ENCODE results near the gene FGF12.

FGF12 gene

DNA sequence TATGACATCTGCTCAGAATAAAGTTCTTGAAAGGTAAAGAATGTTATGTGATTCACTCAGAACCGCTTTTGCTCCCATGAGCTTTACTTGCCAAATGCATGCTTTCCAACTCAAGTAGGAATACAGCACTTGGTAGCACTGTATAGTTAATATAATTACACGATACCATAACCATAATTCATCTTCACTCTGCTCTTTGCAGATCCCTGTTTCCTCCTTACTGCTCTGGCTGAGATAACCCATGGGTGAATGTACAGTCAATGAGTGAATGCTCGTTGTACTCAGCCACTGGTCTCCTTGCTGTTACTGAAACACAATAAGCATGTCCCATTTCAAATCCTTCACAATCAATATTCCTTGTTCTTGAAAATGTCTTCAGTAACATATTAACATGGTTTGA is 550.0 kb downstream of the FGF12 start:
- DNase-seq, result no peak

DNA sequence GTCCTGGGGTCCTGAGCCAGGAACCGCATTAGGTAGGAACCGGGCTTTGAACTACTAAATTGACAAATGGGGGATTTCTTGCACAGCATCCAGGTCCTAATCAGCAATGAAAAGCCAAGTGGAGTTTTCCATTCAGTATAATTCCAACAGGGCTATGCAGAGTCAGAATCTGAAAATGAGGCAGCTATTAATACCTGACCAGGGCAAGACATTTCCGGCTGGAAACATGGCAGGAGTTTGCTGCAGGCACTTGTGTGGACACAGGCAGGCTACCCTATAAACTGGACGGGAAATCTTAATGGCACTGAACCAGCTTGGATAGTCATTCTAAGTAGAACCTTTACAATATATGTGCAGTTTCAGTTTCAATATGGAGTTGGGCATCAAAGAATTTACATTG is 553.1 kb downstream of the FGF12 start:
- DNase-seq, result no peak

DNA sequence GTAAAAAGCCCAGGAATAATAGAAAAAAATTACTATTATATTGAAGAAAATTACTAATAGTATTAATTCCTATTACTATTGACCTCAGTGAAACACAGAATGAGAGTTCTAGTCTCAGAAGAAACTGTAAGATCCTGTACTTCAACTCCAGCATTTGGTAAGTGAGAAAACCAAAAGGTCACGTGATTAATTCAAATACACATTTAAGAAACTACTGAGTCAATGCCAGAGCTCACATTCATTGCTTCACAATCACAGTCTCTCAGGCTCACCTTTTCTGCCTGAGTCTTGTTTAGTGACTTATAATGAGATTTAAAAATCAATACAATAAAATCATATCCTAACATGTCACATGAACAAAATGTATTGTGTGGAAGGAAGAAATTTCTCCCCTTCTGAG is 556.1 kb downstream of the FGF12 start:
- no peak for DNase-seq

DNA sequence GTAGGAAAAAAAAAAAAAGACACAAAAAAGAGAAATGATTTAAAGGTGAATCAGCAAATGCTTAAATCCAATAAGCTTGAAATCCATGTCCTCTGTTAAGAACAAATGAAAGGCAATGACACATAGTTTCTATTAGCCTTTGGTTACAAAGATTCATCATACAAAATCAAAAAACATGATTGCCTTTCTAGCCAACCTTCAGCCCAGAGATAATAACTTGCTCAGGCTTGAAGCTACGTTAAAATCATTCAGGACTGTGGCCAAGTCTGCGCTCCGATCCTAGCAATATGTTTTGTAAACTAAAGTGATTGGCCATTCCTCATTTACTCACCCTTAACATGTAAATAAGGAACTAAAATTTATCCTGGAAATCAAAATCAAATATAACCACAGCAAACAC is 556.7 kb downstream of the FGF12 start:
- DNase-seq, result no peak

DNA sequence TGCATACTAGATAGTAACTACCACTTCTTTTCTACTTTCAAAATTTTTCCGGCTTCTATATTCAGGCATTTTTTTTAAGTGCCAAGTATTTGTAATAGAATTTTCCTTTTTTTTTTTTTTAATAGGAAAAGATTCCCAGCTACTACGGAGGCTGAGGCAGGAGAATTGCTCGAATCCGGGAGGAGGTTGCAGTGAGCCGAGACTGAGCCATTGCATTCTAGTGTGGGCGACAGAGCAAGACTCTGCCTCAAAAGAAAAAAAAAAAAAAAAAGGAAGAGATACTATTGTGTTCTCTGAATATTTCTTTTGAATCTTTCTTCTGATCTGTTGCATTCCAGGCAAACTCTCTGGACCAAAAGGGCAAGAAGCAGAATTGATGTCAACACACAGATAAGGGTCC is 557.3 kb downstream of the FGF12 start:
- DNase-seq, result no peak

DNA sequence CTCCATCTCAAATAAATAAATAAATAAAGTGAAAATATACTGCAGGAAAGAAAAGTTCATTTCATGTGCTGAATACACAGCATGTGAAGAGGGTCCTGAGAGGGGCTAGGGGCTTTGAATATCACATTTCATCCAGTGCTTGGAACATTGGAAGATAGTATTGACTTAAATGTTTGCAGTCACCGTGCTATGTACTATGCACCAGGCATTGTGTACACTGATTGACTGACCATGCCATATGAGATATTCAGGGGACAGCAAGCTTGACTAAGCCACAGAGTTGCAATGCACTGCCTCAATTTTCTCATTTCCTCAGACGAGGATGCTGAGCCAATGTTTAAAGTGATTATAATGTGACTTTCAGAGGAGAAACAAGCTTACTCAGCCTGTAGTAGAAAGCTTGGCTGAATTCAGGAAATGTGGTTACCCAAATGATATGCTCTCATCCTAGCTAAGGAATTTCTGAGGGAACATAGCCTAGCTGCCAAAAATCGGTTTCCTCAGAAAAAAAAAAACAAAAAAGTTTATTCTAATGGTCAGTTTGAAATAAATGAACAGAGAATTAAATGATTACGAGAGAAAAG is 557.9 kb downstream of the FGF12 start:
- DNase-seq, result no peak

DNA sequence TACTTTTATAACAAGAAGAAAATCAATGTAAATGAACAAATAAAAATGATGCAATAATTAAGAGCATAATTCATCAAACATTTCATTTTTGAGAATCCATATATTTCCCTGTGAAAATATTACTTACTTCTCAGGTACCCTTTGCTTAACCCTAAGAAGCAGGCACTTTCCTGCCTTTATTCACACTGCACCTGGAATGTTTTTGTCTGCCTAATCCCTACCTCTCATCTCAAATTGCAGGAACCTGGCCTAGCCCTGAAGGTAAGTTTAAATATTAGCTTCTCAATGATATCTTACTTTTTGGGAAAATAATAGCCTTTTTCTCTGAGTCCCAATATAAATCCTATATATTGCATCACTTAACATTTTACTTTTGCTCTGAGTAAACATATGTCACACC is 559.1 kb downstream of the FGF12 start:
- DNase-seq, result no peak

DNA sequence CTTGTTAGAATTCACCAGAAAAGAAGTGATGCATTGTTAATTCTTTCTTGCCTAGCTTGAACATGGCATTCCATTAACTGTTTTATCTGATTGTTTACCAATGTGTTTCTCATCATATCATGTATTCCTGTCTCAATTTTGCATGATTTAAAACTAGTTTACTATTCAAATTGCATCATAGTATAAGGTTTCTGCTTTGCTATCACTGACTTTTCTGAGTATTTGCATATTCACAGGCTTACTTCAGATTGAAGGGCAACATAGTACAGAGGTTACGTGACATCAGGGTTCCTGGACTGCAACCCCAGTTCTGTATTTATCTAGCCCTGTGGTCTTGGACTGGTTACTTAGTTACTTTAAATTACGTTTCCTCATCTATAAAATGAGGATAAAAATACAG is 561.8 kb downstream of the FGF12 start:
- DNase-seq, result no peak

DNA sequence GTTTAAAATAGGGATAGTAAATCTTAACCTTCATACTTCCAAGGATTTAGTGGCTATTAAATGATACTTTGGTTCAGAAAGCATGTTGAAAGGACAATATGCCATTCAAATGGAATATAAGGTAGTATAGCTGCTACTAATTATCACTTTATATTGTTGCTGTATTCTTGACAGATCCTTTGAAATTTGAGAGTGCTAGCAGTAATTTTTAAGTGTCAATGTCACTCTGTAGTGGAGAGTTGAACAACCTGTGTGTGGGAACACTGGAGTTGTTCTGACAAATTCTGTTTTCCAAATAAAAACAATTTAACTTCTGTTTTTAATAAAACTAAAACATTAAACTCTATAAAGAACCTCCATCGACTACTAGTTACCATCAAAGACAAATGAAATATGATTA is 565.7 kb downstream of the FGF12 start:
- DNase-seq, result no peak

DNA sequence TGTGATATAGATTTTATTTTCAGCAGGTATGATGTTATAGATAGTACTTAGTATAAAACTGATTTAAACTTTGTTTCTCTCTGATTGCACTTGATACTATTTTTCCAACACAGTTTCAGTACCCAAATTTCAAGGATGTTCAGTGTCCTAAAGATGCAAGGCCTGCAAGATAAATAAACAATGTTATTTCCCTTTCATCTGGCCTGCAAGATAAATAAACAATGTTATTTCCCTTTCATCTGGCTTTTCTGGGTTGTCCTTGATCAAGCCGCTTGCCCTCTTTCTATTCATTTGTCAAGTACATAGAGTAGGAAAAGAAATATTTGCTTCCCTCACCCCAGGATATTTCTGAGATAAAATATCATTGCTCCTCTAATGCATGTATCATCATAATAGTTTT is 571.0 kb downstream of the FGF12 start:
- DNase-seq, result no peak

DNA sequence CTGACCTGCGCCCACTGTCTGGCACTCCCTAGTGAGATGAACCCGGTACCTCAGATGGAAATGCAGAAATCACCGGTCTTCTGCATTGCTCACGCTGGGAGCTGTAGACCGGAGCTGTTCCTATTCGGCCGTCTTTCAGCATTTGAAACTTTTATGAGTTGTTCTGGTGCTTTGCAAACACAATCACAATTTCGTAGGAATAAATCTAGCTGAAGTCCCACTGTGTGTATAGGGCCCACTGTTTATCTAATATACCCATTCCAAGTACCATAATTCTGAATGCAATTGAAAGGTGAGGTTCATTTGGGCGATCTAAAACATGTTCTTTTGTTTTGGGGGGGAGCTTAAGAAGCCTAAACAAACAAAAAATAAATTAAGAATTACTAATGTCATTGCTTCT is 572.1 kb downstream of the FGF12 start:
- no peak for DNase-seq

DNA sequence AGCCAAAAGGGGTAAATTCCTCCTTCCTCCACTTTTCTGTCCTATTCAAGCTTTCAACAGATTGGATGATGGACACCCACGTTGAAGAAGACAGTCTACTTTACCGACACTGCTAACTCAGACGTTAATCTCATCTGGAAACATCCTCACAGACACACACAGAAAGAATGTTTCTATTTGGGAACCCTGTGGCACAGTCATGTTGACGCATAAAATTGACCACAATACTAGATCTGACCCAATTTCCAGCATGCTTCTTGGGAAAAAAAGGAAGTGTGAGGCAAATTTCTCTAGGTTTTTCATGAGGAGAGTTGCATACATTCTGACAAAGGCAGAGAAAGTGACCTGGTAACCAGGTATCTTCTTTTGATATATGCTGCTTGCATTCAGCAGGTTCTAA is 594.1 kb downstream of the FGF12 start:
- no peak for DNase-seq

DNA sequence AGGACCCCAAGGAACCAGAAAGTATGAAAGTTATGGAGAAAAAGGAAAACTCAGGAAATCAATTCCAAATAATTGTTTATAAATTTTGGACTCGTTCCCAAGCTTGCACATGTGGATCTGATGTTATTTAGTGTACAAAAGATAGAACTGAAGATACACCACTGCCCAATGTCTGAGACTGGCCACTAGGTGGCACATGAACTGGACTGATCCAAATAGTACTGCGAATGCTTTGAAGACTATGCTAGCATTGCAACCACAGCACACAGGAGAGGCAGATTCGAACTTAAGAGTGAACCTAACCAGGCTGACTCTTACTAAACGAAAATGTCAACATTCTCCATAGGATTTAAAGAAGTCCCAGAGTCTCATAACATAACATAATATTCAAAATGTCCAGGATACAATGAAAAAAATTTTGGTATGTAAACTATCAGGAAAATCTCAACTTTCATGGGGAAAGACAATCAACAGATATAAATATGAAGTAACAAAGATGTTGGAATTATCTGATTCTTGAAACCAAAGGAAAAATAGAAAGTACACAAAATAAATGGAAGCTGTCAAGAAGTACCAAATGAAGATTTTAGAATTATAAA is 596.7 kb downstream of the FGF12 start:
- DNase-seq, result no peak

DNA sequence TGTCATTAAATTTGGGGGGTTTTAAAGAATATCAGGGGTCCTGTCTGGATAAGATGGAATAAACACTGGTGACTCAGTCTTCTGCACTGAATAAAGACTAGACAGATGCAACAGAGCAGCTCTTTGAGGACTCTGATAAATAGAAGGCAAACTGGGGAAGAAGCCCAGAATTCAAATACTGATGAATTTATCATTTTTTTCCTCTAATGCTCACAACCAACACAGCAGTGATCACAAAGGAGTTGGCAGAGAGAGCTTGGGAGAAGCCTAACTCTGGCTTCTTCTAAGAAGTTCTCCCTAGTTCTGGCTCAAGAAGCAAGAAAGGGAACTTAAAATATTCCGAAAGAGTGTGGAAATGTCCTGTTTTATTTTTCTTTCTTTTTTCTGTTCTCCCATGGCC is 597.8 kb downstream of the FGF12 start:
- no peak for DNase-seq

DNA sequence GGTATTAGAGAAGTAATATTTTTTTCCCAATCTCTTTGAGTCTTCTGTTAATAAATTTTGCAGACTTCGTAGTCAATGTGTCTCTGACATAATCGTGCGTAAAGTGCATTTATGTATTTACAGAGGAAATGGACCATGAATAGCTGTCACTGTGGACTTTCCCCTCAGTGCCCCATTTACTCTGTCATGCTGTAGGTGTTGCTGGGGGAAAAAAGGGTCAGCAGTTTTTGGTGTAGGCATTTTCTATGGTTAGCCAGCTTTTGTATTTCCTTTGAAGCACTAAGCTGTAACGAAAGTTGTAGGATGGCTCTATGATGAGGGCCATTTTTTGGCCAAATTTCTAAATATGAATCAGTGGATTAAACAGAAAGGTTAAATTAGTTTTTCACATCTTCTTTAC is 598.4 kb downstream of the FGF12 start:
- no peak for DNase-seq

DNA sequence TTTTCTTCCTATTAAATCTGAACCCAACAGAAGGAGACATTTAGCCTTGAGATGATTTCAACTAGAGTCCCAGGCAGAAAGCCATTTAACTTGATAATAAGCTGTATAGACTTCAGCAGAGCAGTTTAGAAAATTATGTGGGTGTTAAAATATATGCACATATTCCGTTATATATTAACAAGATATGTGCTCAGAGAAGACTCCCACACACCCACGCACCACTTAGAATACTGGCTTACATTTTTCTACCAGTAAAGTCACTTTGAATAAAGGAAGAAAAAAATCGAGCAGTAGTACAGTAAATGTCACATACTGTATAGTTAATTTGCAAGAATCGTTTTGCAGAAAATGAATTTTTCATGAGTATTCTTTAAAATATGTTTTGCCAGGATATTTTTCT is 599.3 kb downstream of the FGF12 start:
- no peak for DNase-seq

DNA sequence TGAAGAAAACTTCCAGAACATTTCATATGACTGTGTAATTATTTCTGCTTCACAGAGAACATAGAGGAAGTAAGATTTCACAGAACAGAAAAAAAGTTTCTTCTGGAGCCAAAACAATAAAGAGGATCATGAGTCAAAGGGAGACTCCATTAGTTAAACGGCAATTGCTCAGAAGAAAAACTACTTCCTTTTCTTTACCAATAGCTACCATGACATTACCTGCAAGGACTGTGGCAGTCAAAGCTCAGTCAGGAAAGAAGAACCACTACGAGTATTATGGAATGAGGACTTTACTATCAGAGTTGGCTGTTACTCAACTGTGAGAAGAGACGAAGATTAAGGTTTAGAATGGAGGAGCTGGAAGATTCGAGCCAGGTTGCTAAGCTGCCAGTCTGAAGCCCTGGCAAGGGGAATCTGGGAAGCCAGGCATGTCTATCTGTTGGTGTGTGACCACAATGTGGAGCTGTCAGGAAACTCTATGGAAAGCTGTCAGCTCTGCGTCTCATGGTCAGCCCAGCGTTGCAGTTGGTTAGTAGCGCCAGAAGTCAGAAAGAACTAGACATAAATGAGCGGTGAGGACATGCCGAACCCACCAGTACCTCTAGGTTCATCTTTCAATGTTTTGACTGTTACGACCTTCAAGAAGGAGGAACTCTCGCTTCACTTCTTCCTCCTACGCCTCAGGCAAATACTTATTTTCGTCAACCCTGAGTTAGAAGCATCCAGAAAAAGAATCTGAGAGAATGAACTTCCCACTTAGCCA is 604.3 kb downstream of the FGF12 start:
- DNase-seq, result no peak

DNA sequence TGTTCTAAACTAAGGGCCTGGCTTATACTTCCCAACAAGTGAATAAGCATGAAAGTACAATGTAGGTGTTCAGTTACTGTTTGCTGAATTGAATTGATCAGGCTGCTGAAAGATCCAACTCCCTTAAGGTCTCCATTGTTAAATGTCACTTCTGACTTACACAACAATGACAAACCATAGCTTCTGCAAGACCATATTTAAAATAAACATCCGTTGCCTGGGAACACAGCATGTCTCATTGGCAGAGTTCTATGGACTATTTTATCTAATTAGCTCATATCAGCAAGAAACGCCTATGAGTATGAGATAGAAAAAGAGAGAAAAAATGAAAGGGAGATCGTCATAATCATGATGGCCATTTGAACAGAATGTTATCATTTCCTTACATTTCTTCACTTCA is 605.4 kb downstream of the FGF12 start:
- DNase-seq, result no peak

DNA sequence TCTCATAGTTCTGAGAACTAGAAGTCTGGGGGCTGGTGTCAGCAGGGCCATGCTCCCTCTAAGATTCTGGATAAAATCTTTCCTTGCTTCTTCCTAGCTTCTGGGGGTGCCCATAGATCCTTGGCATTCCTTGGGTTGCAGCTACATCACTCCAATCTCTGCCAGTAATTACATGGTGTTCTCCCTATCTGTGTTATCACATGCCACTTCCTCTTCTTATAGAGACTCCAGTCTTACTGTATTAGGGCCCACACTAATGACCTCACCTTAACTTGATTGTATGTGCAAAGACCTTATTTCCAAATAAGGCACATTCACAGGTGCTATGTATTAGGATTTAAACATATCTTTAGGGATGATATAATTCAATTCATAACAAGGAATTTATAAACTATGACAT is 618.5 kb downstream of the FGF12 start:
- no peak for DNase-seq

DNA sequence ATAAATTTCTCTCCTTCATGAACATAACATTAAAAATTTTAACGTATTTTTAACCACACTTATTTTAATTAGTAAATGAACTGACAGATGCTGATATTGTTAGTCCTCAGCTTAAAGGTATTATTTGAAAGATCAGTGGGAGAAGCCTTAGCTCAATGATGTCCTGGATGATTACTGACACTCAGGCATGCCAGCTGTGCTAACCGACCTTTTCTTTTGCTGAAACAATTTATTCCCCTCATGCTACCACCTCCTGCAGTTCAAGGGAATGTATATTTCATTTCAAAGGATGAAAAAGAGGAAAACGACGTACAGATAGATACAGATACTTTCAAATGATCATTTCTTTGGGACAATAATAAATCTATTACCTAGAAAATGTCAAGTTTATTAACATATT is 620.8 kb downstream of the FGF12 start:
- DNase-seq, result no peak

DNA sequence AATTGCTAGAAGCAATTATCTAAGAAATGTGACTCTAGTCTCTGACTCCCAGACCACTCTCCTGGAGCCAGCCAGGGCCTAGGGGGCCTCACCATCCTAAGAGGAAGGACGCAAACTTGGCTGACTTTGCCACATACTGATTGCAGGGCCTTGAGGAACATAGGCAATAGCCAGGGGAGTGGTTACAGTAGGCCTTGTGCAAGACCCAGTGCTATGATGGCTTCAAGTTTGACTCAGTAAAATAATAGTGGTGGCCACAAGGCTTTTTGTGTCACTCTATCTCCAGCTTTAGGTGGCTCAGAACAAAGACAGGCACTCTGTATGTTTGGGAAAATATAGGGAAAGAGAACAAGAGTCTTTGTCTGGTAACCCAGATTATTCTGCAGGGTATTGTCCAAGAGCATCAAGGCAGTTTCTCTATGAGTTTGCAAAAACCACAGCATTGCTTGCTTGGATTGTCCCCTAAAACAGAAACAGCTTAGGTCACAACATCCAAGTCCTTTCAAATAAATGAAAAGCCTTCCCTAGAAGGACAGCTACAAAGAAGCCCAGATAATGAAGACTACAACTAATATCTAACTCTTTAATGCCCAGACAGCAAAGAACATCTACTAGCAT is 634.8 kb downstream of the FGF12 start:
- DNase-seq, result no peak

DNA sequence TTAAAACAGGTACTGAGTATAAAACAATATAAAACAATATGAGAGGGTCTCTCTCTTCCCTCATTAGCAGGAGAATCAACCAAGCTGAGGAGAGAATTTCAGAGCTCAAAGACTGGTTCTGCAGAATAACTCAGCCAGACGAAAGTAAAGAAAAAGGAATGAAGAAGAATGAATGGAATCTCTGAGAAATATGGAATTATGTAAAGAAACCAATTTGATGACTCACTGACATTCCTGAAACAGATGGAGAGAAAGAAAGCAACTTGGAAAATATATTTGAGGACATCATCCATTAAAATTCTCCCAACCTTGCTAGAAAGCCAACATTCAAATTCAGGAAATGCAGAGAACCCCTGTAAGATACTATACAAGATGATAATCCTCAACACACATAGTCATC is 635.5 kb downstream of the FGF12 start:
- DNase-seq, result no peak

DNA sequence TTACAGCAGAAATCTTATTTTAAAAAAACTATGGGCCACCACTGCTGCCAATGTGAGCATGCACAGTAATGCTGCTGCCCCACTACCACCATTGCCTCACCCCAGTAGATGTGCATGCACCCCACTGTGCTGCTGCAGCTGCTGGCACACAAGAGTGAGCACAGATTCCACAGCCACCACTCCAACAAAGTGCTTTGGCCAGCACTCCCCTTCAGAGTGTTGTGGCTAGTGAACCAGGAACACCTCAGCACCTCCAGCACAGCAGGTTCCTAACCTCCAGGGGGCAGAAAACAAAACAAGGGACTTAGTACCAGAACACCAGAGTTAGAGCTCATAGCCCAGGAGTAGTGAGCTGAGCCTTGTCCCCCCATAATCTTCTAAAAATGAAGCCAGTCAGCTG is 636.8 kb downstream of the FGF12 start:
- DNase-seq, result no peak
